HFFc6 (cell line): Measurements from ENCODE around the gene PDE4A. TPM values are rescaled to one million over a fixed set of nuclear protein-coding genes. Genes with fewer than 3 reads are reported as not detected.

ENCODE experiments used
- DNase-seq: peaks from one replicate; pipeline ENCODE4 v3.0.0-alpha.2; 2018
- H3K27ac Mint-ChIP-seq: 2 replicates; pipeline ENCODE4 v1.8.0; 2020; ENCODE audit warnings: mild to moderate bottlenecking, mixed read lengths
- H3K27me3 Mint-ChIP-seq: 2 replicates; pipeline ENCODE4 v1.8.0; 2021; ENCODE audit warnings: mild to moderate bottlenecking, moderate library complexity, mixed read lengths; ENCODE audit not compliant: insufficient read depth
- H3K36me3 Mint-ChIP-seq: 2 replicates; pipeline ENCODE4 v1.8.0; 2021; ENCODE audit warnings: low read depth, mixed read lengths
- H3K4me1 Mint-ChIP-seq: 2 replicates; pipeline ENCODE4 v1.8.0; 2020; ENCODE audit warnings: low read depth, mixed read lengths
- H3K4me3 Mint-ChIP-seq: 2 replicates; pipeline ENCODE4 v1.8.0; 2020; ENCODE audit warnings: mild to moderate bottlenecking, moderate library complexity, mixed read lengths
- H3K9me3 Mint-ChIP-seq: 2 replicates; pipeline ENCODE4 v1.8.0; 2020; ENCODE audit warnings: mild to moderate bottlenecking, mixed read lengths
- total RNA-seq, 6 experiments: library from RNA; stranded (reverse); fragmentation: NEBNext Ultra II Directional; extraction: Animal tissue kit (Norgen Biotek cat#: 25700); gene quantifications; 2 replicates in 1 of 6; 3 replicates in 5 of 6; pipeline ENCODE4 v1.2.3, GENCODE V29; 2021
- TF ChIP-seq, protein P1 (sequence below): fragments of 200-600 bp; sonication (generic); IDR thresholded peaks from 2 replicates; pipeline ENCODE4 v1.5.0; 2021; ENCODE audit warnings: antibody characterized with exemption, mild to moderate bottlenecking

PDE4A gene
- total RNA-seq, 6 experiments from 2014 or later, result 10.1 to 18.9 (median 10.8) TPM

DNA sequence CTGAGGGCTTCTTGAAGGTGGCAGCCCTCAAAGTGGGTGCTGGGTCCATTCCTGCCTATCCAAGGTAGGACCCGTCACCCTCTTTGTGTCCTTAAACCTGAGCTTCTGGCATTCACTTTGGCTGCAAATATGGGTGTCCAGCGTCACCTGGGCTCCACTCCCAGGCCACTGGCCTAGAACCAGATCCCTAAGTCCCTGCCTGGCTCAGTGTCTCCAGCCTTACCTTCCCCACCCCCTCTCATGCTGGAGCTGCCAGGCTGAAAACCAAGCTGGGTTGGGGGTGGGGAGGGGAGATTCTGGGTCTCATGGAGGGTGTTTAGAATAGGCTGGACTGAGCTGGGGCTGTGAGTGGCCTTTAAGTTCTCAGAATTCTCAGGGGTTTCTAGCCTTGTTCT, 12.4 kb downstream of the PDE4A start:
- no peaks in the 10 kb centered on the region for H3K9me3 Mint-ChIP-seq

DNA sequence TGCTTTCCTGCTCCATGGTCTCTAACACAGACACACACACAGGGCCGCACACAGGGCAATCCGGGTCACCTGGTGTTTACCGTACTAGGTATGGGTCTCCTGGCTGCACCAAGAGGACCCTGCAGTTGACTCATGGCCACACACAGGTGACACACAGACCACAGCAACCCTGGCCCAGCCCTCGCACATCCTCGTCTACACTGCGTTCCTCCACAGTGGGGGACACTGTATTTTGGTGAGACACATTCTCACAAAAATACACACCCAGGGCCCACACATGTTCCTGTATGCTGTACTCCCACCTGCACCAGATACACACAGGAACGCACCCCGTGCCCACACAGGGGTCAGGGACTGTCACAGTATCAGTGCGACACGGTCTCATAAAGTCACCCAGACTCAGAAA, 12.8 kb downstream of the PDE4A start:
- H3K9me3 Mint-ChIP-seq, result no peaks in the 10 kb centered on the region
- no peak overlapping the region; the same call in 1 of the 2 replicates for H3K27ac Mint-ChIP-seq
- H3K4me3 Mint-ChIP-seq, result peak overlapping the region; percentile 23
- TF ChIP-seq, protein P1, sequence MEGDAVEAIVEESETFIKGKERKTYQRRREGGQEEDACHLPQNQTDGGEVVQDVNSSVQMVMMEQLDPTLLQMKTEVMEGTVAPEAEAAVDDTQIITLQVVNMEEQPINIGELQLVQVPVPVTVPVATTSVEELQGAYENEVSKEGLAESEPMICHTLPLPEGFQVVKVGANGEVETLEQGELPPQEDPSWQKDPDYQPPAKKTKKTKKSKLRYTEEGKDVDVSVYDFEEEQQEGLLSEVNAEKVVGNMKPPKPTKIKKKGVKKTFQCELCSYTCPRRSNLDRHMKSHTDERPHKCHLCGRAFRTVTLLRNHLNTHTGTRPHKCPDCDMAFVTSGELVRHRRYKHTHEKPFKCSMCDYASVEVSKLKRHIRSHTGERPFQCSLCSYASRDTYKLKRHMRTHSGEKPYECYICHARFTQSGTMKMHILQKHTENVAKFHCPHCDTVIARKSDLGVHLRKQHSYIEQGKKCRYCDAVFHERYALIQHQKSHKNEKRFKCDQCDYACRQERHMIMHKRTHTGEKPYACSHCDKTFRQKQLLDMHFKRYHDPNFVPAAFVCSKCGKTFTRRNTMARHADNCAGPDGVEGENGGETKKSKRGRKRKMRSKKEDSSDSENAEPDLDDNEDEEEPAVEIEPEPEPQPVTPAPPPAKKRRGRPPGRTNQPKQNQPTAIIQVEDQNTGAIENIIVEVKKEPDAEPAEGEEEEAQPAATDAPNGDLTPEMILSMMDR, result no peak
- no peak for DNase-seq
- no peaks in the 10 kb centered on the region for H3K36me3 Mint-ChIP-seq
- H3K4me1 Mint-ChIP-seq, result peaks cover 31% of the 10 kb centered on the region
- H3K27me3 Mint-ChIP-seq, result peaks cover 7% of the 10 kb centered on the region

More for the DNA sequence above, 12.4 kb downstream of the PDE4A start:
- no peak for DNase-seq
- Mint-ChIP-seq H3K27ac (no peak overlapping the region), H3K27me3 (peaks cover 9% of the 10 kb centered on the region), H3K4me3 (peak overlapping the region; percentile 23), H3K4me1 (peaks cover 34% of the 10 kb centered on the region), H3K36me3 (no peaks in the 10 kb centered on the region)
- TF ChIP-seq, protein P1, result no peak

DNA sequence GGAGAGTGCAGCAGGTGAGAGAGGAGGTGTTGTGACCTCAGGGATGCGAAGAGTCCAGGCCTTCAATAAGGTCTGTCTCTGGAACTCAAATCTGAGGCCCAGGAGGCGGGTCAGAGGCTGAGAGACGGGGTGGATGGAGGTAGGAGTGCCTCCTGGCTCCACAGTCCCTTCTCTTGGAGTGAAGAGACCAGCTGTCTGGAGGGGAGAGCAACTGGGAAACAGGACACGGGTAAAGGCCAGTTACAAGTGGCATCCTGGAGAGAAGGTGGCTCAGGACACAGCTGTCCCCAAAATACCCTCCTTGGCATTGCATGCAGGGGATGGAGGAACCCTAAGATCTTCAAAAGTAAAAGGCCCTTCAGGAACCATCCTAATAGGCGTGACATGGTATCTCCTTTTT, 19.2 kb downstream of the PDE4A start:
- no peaks in the 10 kb centered on the region; the same call in 1 of the 2 replicates for H3K4me1 Mint-ChIP-seq
- H3K9me3 Mint-ChIP-seq, result no peaks in the 10 kb centered on the region
- TF ChIP-seq, protein P1, result no peak
- no peak for DNase-seq
- H3K27ac Mint-ChIP-seq, result no peak overlapping the region
- no peaks in the 10 kb centered on the region for H3K36me3 Mint-ChIP-seq
- no peaks in the 10 kb centered on the region; the same call in 1 of the 2 replicates for H3K27me3 Mint-ChIP-seq
- no peak overlapping the region for H3K4me3 Mint-ChIP-seq

GRCh38 chr19:10442698-10443097, 22.4 kb downstream of the PDE4A start:
- Mint-ChIP-seq H3K4me1 (no peaks in the 10 kb centered on the region; the same call in 1 of the 2 replicates), H3K27ac (no peak overlapping the region), H3K9me3 (no peaks in the 10 kb centered on the region), H3K4me3 (no peak overlapping the region), H3K27me3 (no peaks in the 10 kb centered on the region; the same call in 1 of the 2 replicates), H3K36me3 (no peaks in the 10 kb centered on the region)
- TF ChIP-seq, protein P1, result no peak
- DNase-seq, result no peak

GRCh38 chr19:10449037-10449436, 28.7 kb downstream of the PDE4A start:
- H3K27ac Mint-ChIP-seq, result no peak overlapping the region
- TF ChIP-seq, protein P1, result no peak

More at GRCh38 chr19:10449037-10449436, 28.7 kb downstream of the PDE4A start:
- Mint-ChIP-seq H3K36me3 (peaks cover 9% of the 10 kb centered on the region), H3K4me3 (no peak overlapping the region), H3K4me1 (no peaks in the 10 kb centered on the region; the same call in 1 of the 2 replicates), H3K9me3 (no peaks in the 10 kb centered on the region), H3K27me3 (no peaks in the 10 kb centered on the region; the same call in 1 of the 2 replicates)
- DNase-seq, result no peak
